ENCODE data around the gene PLXDC2.

The PLXDC2 gene

DNA sequence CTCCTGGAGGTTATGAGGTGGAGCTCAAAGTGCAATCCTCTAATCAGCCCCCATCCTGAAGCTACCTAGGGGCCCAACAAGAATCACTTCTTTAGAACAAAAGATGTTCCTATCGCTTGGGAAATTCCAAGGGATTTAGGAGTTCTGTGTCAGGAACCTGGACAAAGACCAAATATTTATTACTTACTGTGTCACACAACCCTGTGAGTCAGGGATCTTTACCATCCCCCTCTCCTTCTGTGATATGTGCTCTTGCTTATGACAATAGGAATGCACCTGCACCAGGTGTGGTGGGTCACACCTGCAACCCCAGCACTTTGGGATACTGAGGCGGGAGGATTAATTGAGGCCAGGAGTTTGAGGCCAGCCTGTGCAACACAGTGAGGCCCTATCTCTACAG is 485.8 kb downstream of the PLXDC2 start:
- H3K9me3 ChIP-seq (ENCODE audit: control extremely low read depth in 1 of 5, control insufficient read depth in 4 of 5, insufficient read depth in 2 of 5, low read depth in 1 of 5, low read length in 4 of 5) = peaks cover 0 to 4% (median 0%) of the 10 kb centered on the region in 5 experiments
- ChIA-PET CTCF (no interaction called here), POLR2A (no interaction called here)
- no peaks in the 10 kb centered on the region for H3K4me1 ChIP-seq (ENCODE audit: control extremely low read depth in 1 of 4, control insufficient read depth in 4 of 4, insufficient read depth in 4 of 4, low read length in 3 of 4)
- no peaks in the 10 kb centered on the region for H3K36me3 ChIP-seq (ENCODE audit: control insufficient read depth in 4 of 4, insufficient read depth in 4 of 4, low read length in 3 of 4)
- no peak overlapping the region for H3K27ac ChIP-seq (ENCODE audit: insufficient read depth in 1 of 2, low read depth in 1 of 2, low read length in 2 of 2, poor library complexity in 1 of 2, severe bottlenecking in 2 of 2)
- no peaks in the 10 kb centered on the region for H3K27me3 ChIP-seq (replicated peaks in 2 of 5; ENCODE audit: control insufficient read depth in 4 of 5, insufficient read depth in 5 of 5, low read length in 4 of 5)
- DNase-seq = no peak
- 90% methylated on average over 2 of the region's 2 CpGs for WGBS (ENCODE audit: insufficient coverage)
- no peak overlapping the region for H3K4me3 ChIP-seq (ENCODE audit: control insufficient read depth in 1 of 7, extremely low read depth in 1 of 7, insufficient read depth in 4 of 7, low read depth in 2 of 7, low read length in 6 of 7)

DNA sequence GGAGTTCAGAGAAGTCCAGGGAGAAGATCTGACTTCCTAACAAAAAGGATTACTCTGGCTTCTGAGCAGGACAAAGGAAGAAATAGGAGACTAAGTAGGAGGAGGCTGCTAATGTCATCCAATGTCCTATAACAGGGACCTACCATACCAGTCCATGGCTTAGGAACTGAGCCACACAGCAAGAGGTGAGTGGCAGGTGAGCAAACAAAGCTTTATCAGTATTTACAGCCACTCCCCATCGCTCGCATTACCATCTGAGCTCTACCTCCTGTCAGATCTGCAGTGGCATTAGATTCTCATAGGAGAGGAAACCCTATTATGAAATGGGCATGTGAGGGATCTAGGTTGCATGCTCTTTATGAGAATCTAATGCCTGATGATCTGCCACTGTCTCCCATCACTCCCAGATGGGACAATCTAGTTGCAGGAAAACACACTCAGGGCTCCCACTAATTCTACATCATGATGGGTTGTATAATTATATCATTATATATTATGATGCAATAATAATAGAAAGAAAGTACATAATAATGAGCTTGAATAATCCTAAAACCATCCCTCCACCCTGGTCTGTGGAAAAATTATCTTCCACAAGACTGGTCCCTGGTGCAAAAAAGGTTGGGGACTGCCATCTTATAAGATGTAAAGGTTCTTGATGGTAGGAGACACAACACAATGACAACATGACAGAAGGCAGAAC is 487.4 kb downstream of the PLXDC2 start:
- CTCF ChIA-PET = no interaction called here
- POLR2A ChIA-PET = no interaction called here
- Histone ChIP-seq H3K36me3 (ENCODE audit: control insufficient read depth in 4 of 4, insufficient read depth in 4 of 4, low read length in 3 of 4) (no peaks in the 10 kb centered on the region), H3K27ac (ENCODE audit: insufficient read depth in 1 of 2, low read depth in 1 of 2, low read length in 2 of 2, poor library complexity in 1 of 2, severe bottlenecking in 2 of 2) (no peak overlapping the region), H3K4me3 (ENCODE audit: control insufficient read depth in 1 of 7, extremely low read depth in 1 of 7, insufficient read depth in 4 of 7, low read depth in 2 of 7, low read length in 6 of 7) (no peak overlapping the region), H3K4me1 (ENCODE audit: control extremely low read depth in 1 of 4, control insufficient read depth in 4 of 4, insufficient read depth in 4 of 4, low read length in 3 of 4) (no peaks in the 10 kb centered on the region), H3K9me3 (ENCODE audit: control extremely low read depth in 1 of 5, control insufficient read depth in 4 of 5, insufficient read depth in 2 of 5, low read depth in 1 of 5, low read length in 4 of 5) (no peaks in the 10 kb centered on the region), H3K27me3 (replicated peaks in 2 of 5; ENCODE audit: control insufficient read depth in 4 of 5, insufficient read depth in 5 of 5, low read length in 4 of 5) (no peaks in the 10 kb centered on the region)
- DNase-seq = no peak
- no CpG with 5 or more reads among the region's 2 CpGs for WGBS (ENCODE audit: insufficient coverage)

DNA sequence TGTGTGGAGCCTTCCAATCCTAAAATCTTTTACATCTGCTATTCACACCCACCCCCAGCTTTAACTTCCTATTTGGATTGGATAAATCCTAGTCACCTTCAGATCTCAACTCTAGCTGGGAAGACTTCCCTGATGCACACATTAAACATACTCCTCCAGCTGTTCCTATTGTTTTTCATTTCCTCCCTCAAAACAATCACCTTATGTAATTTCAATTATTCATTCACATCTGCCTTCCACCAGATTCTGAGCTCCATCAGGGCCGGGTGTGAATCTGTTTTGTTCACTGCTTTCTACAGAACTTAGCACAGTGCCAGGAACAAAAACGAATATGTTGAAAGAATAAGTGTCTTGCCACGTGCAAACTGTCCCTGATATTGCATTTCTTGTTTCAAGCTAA is 497.4 kb downstream of the PLXDC2 start:
- Histone ChIP-seq H3K36me3 (ENCODE audit: control insufficient read depth in 4 of 4, insufficient read depth in 4 of 4, low read length in 3 of 4) (no peaks in the 10 kb centered on the region), H3K27me3 (replicated peaks in 2 of 5; ENCODE audit: control insufficient read depth in 4 of 5, insufficient read depth in 5 of 5, low read length in 4 of 5) (no peaks in the 10 kb centered on the region), H3K27ac (ENCODE audit: insufficient read depth in 1 of 2, low read depth in 1 of 2, low read length in 2 of 2, poor library complexity in 1 of 2, severe bottlenecking in 2 of 2) (no peak overlapping the region), H3K4me3 (ENCODE audit: control insufficient read depth in 1 of 7, extremely low read depth in 1 of 7, insufficient read depth in 4 of 7, low read depth in 2 of 7, low read length in 6 of 7) (no peak overlapping the region), H3K9me3 (ENCODE audit: control extremely low read depth in 1 of 5, control insufficient read depth in 4 of 5, insufficient read depth in 2 of 5, low read depth in 1 of 5, low read length in 4 of 5) (peaks cover 0 to 10% (median 2%) of the 10 kb centered on the region in 5 experiments), H3K4me1 (ENCODE audit: control extremely low read depth in 1 of 4, control insufficient read depth in 4 of 4, insufficient read depth in 4 of 4, low read length in 3 of 4) (no peaks in the 10 kb centered on the region)
- ChIA-PET POLR2A (no interaction called here), CTCF (no interaction called here)
- WGBS (ENCODE audit: insufficient coverage) = 93% methylated on average over 3 of the region's 3 CpGs
- no peak for DNase-seq

- no peaks in the 10 kb centered on the region for H3K27me3 ChIP-seq (replicated peaks in 2 of 5; ENCODE audit: control insufficient read depth in 4 of 5, insufficient read depth in 5 of 5, low read length in 4 of 5)
- H3K4me3 ChIP-seq (ENCODE audit: control insufficient read depth in 1 of 7, extremely low read depth in 1 of 7, insufficient read depth in 4 of 7, low read depth in 2 of 7, low read length in 6 of 7) = no peak overlapping the region
- no peaks in the 10 kb centered on the region for H3K36me3 ChIP-seq (ENCODE audit: control insufficient read depth in 4 of 4, insufficient read depth in 4 of 4, low read length in 3 of 4)
- peaks cover 0 to 10% (median 2%) of the 10 kb centered on the region in 5 experiments for H3K9me3 ChIP-seq (ENCODE audit: control extremely low read depth in 1 of 5, control insufficient read depth in 4 of 5, insufficient read depth in 2 of 5, low read depth in 1 of 5, low read length in 4 of 5)
- DNase-seq = no peak
- CTCF ChIA-PET = no interaction called here
- POLR2A ChIA-PET = no interaction called here
- H3K27ac ChIP-seq (ENCODE audit: insufficient read depth in 1 of 2, low read depth in 1 of 2, low read length in 2 of 2, poor library complexity in 1 of 2, severe bottlenecking in 2 of 2) = no peak overlapping the region
- H3K4me1 ChIP-seq (ENCODE audit: control extremely low read depth in 1 of 4, control insufficient read depth in 4 of 4, insufficient read depth in 4 of 4, low read length in 3 of 4) = no peaks in the 10 kb centered on the region
- WGBS (ENCODE audit: insufficient coverage) = 90% methylated on average over 3 of the region's 3 CpGs
These were observed 498.2 kb downstream of the PLXDC2 start for GRCh38 chr10:20314431-20314830.

DNA sequence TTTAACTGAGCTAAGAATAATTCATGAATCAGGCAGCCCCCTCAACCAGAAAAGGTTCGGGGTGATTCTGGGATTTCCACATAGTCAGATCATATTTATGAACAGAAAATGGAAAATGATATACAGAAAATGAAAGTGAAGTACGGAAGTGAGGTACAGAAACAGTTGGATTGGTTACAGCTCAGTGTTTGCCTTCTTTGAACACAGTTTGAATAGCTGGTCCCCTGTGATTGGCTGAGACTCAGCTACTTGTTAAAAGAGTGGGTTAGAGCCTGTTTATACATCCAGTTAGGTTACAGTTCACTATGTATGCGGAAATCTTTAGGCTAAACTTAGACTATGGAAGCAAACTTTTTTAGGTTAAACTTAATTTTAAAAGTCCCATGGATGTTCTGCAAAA is 511.7 kb downstream of the PLXDC2 start:
- peaks cover 0 to 6% (median 0%) of the 10 kb centered on the region in 5 experiments for H3K9me3 ChIP-seq (ENCODE audit: control extremely low read depth in 1 of 5, control insufficient read depth in 4 of 5, insufficient read depth in 2 of 5, low read depth in 1 of 5, low read length in 4 of 5)
- no peaks in the 10 kb centered on the region for H3K36me3 ChIP-seq (ENCODE audit: control insufficient read depth in 4 of 4, insufficient read depth in 4 of 4, low read length in 3 of 4)
- no peaks in the 10 kb centered on the region for H3K27me3 ChIP-seq (replicated peaks in 2 of 5; ENCODE audit: control insufficient read depth in 4 of 5, insufficient read depth in 5 of 5, low read length in 4 of 5)
- no peaks in the 10 kb centered on the region for H3K4me1 ChIP-seq (ENCODE audit: control extremely low read depth in 1 of 4, control insufficient read depth in 4 of 4, insufficient read depth in 4 of 4, low read length in 3 of 4)
- ChIA-PET POLR2A (no interaction called here), CTCF (interaction anchor here (0.9 kb wide), 1 partner anchor 8 kb away, joined by 3 read pairs; no protein-coding TSS in a partner anchor)
- no peak for DNase-seq
- no peak overlapping the region for H3K4me3 ChIP-seq (ENCODE audit: control insufficient read depth in 1 of 7, extremely low read depth in 1 of 7, insufficient read depth in 4 of 7, low read depth in 2 of 7, low read length in 6 of 7)
- 100% methylated on average over 2 of the region's 3 CpGs for WGBS (ENCODE audit: insufficient coverage)
- no peak overlapping the region for H3K27ac ChIP-seq (ENCODE audit: insufficient read depth in 1 of 2, low read depth in 1 of 2, low read length in 2 of 2, poor library complexity in 1 of 2, severe bottlenecking in 2 of 2)

DNA sequence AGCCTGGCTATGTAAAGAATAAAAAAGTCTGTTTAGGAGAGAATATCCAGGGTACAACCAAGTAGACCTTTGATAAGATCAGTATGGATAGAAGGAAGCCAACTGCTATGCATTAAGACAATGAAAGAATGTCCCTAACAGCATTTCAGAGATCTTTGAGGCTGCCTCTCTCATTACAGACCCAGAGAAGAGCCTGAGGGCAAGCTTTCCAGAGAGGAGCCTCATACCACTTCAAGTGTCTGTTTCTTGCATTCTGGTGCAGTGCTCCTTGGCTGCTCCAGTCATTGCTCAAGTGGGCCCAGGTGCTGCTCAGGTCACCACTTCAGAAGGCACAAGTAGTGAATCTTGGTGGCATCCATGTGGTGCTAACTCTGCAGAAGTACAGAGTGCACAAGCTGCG is 514.0 kb downstream of the PLXDC2 start:
- Histone ChIP-seq H3K4me3 (ENCODE audit: control insufficient read depth in 1 of 7, extremely low read depth in 1 of 7, insufficient read depth in 4 of 7, low read depth in 2 of 7, low read length in 6 of 7) (no peak overlapping the region), H3K9me3 (ENCODE audit: control extremely low read depth in 1 of 5, control insufficient read depth in 4 of 5, insufficient read depth in 2 of 5, low read depth in 1 of 5, low read length in 4 of 5) (peaks cover 0 to 8% (median 0%) of the 10 kb centered on the region in 5 experiments), H3K4me1 (ENCODE audit: control extremely low read depth in 1 of 4, control insufficient read depth in 4 of 4, insufficient read depth in 4 of 4, low read length in 3 of 4) (no peaks in the 10 kb centered on the region), H3K27ac (ENCODE audit: insufficient read depth in 1 of 2, low read depth in 1 of 2, low read length in 2 of 2, poor library complexity in 1 of 2, severe bottlenecking in 2 of 2) (no peak overlapping the region), H3K27me3 (replicated peaks in 2 of 5; ENCODE audit: control insufficient read depth in 4 of 5, insufficient read depth in 5 of 5, low read length in 4 of 5) (no peaks in the 10 kb centered on the region), H3K36me3 (ENCODE audit: control insufficient read depth in 4 of 4, insufficient read depth in 4 of 4, low read length in 3 of 4) (no peaks in the 10 kb centered on the region)
- no peak for DNase-seq
- ChIA-PET POLR2A (no interaction called here), CTCF (no interaction called here)
- 100% methylated on average over 1 of the region's 1 CpG for WGBS (ENCODE audit: insufficient coverage)

DNA sequence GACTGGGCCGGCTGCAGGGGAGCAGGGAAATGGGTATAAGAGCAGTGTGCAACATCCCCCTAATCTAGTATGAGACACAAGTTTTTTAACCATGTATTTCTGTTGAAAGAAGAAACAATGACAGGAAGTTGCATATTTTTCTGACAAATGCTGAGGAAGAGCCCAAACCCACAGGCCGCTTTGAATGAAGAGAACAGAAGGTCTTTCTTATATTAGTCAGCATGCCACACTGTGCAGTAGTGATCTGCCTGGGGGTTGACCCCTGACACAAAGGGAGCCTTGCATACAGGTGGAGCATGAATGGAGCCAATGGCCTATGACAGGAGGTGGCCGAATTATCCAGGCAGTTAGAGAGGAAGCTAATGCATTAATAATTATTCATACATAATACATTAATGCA is 518.3 kb downstream of the PLXDC2 start:
- CTCF ChIA-PET = no interaction called here
- Histone ChIP-seq H3K27me3 (replicated peaks in 2 of 5; ENCODE audit: control insufficient read depth in 4 of 5, insufficient read depth in 5 of 5, low read length in 4 of 5) (no peaks in the 10 kb centered on the region), H3K27ac (ENCODE audit: insufficient read depth in 1 of 2, low read depth in 1 of 2, low read length in 2 of 2, poor library complexity in 1 of 2, severe bottlenecking in 2 of 2) (no peak overlapping the region), H3K36me3 (ENCODE audit: control insufficient read depth in 4 of 4, insufficient read depth in 4 of 4, low read length in 3 of 4) (no peaks in the 10 kb centered on the region), H3K9me3 (ENCODE audit: control extremely low read depth in 1 of 5, control insufficient read depth in 4 of 5, insufficient read depth in 2 of 5, low read depth in 1 of 5, low read length in 4 of 5) (peaks cover 0 to 3% (median 0%) of the 10 kb centered on the region in 5 experiments), H3K4me1 (ENCODE audit: control extremely low read depth in 1 of 4, control insufficient read depth in 4 of 4, insufficient read depth in 4 of 4, low read length in 3 of 4) (no peaks in the 10 kb centered on the region), H3K4me3 (ENCODE audit: control insufficient read depth in 1 of 7, extremely low read depth in 1 of 7, insufficient read depth in 4 of 7, low read depth in 2 of 7, low read length in 6 of 7) (no peak overlapping the region)
- POLR2A ChIA-PET = no interaction called here
- no peak for DNase-seq
- WGBS (ENCODE audit: insufficient coverage) = 100% methylated on average over 1 of the region's 3 CpGs

Data from common myeloid progenitor, CD34-positive (primary cell).